Endothelial cell of umbilical vein (primary cell): ENCODE data around the gene GUCY1B1. TPM values are rescaled to one million over a fixed set of nuclear protein-coding genes. Genes with fewer than 3 reads are reported as not detected.

Source experiments
- BruUV-seq: library from RNA; stranded (reverse); fragments of 400-500 nt; replicated peaks from 2 replicates; lab custom pipeline; 2021; lab: Mats Ljungman, UMichigan
- CTCF ChIA-PET: fragments of 300-600, 350-600 bp; sonication (Branson Sonifier 250); formaldehyde crosslinking; loops from one replicate; lab custom pipeline; 2021; ENCODE audit warnings: antibody characterized with exemption, inconsistent platforms; lab: Charles Lee
- POLR2A ChIA-PET: fragments of 300-600, 350-600 bp; sonication (Branson Sonifier 250); formaldehyde crosslinking; loops from one replicate; lab custom pipeline; 2021; ENCODE audit warnings: antibody characterized with exemption, inconsistent platforms; lab: Charles Lee
- DNase-seq: peaks from one replicate; pipeline ENCODE4 v3.0.0-alpha.2; 2011; ENCODE audit warnings: low read depth, low spot score
- FAIRE-seq: peaks from 2 replicates; lab custom pipeline; 2011; peaks lifted over from hg19 to GRCh38; lab: Jason Lieb, UNC
- H2AFZ ChIP-seq: 2 replicates; pipeline ENCODE4 v1.6.0; 2012; ENCODE audit warnings: low read depth, low read length, control low read depth, inconsistent platforms
- H3K27ac ChIP-seq: 2 replicates; pipeline ENCODE4 v1.5.1; 2011; ENCODE audit warnings: low read depth, mild to moderate bottlenecking, control low read depth, low read length, moderate library complexity; ENCODE audit not compliant: insufficient read depth
- H3K27me3 ChIP-seq, 2 experiments: 2 replicates each; pipeline versions ENCODE4 v1.6.0 to v1.6.1; 2011; ENCODE audit warnings: low read length in 2 of 2, mixed read lengths in 1 of 2; ENCODE audit not compliant: control insufficient read depth in 2 of 2, insufficient read depth in 2 of 2
- H3K36me3 ChIP-seq, 2 experiments: 2 replicates in 1 of 2; 3 replicates in 1 of 2; pipeline ENCODE4 v1.5.1; 2011; ENCODE audit warnings: low read length in 2 of 2, mild to moderate bottlenecking in 1 of 2, moderate library complexity in 1 of 2; ENCODE audit not compliant: control insufficient read depth in 2 of 2, insufficient read depth in 2 of 2; ENCODE audit errors: extremely low read depth in 1 of 2
- H3K4me1 ChIP-seq: 3 replicates; pipeline ENCODE4 v1.5.1; 2011; ENCODE audit warnings: mild to moderate bottlenecking, low read length; ENCODE audit not compliant: control insufficient read depth, insufficient read depth; ENCODE audit errors: extremely low read depth
- H3K4me2 ChIP-seq: 2 replicates; pipeline ENCODE4 v1.6.1; 2011; ENCODE audit warnings: low read length, control low read depth, mixed read lengths; ENCODE audit not compliant: insufficient read depth
- H3K4me3 ChIP-seq, 3 experiments: fragments of 200-600 bp in 1 of 3; sonication (generic), shearing (Covaris generic) in 1 of 3; replicated peaks in 1 of 3; 2 replicates each; pipeline ENCODE4 v1.5.1; 2011 to 2016; ENCODE audit warnings: control low read depth in 3 of 3, low read length in 3 of 3, mild to moderate bottlenecking in 2 of 3, inconsistent platforms in 1 of 3, low read depth in 1 of 3, moderate library complexity in 1 of 3; ENCODE audit not compliant: insufficient read depth in 1 of 3
- H3K79me2 ChIP-seq: 2 replicates; pipeline ENCODE4 v1.6.0; 2012; ENCODE audit warnings: low read length, inconsistent platforms; ENCODE audit not compliant: control insufficient read depth, insufficient read depth
- H3K9ac ChIP-seq: replicated peaks from 2 replicates; pipeline ENCODE3; 2011; ENCODE audit warnings: low read length, control low read depth; ENCODE audit not compliant: insufficient read depth; ENCODE audit errors: extremely low read depth
- H3K9me1 ChIP-seq: replicated peaks from 3 replicates; pipeline ENCODE4 v1.6.0; 2011; ENCODE audit warnings: mild to moderate bottlenecking, low read length; ENCODE audit not compliant: control insufficient read depth, insufficient read depth; ENCODE audit errors: extremely low read depth
- H3K9me3 ChIP-seq: replicated peaks from 2 replicates; pipeline ENCODE4 v1.5.1; 2012; ENCODE audit warnings: low read length, inconsistent platforms; ENCODE audit not compliant: control insufficient read depth, insufficient read depth
- H4K20me1 ChIP-seq: replicated peaks from 2 replicates; pipeline ENCODE3; 2011; ENCODE audit warnings: mild to moderate bottlenecking, low read length; ENCODE audit not compliant: control insufficient read depth, insufficient read depth; ENCODE audit errors: extremely low read depth
- EZH2 ChIP-seq: IDR thresholded peaks from 2 replicates; pipeline ENCODE4 v1.6.1; 2012; ENCODE audit warnings: borderline replicate concordance, low read depth, mild to moderate bottlenecking, moderate library complexity, low read length, inconsistent platforms; ENCODE audit not compliant: severe bottlenecking
- FOS ChIP-seq: IDR thresholded peaks from 2 replicates; pipeline ENCODE4 v1.6.1; 2011; ENCODE audit warnings: mild to moderate bottlenecking, low read length, moderate library complexity, borderline replicate concordance; ENCODE audit not compliant: insufficient read depth
- GATA2 ChIP-seq: IDR thresholded peaks from 2 replicates; pipeline ENCODE4 v1.7.0; 2011; ENCODE audit warnings: low read depth, mild to moderate bottlenecking, moderate library complexity, mixed read lengths, low read length; ENCODE audit not compliant: insufficient read length, insufficient read depth
- JUN ChIP-seq: IDR thresholded peaks from 2 replicates; pipeline ENCODE4 v1.6.1; 2011; ENCODE audit warnings: borderline replicate concordance, low read depth; ENCODE audit not compliant: insufficient read length, insufficient read depth
- MAX ChIP-seq: IDR thresholded peaks from 2 replicates; pipeline ENCODE4 v1.6.1; 2011; ENCODE audit not compliant: insufficient read depth, insufficient read length
- MYC ChIP-seq: IDR thresholded peaks from one replicate; pipeline ENCODE4 v1.6.1; 2011; ENCODE audit warnings: mild to moderate bottlenecking, low read depth, low read length
- POLR2A ChIP-seq: IDR thresholded peaks from 2 replicates; pipeline ENCODE4 v1.6.1; 2012; ENCODE audit warnings: low read depth, mild to moderate bottlenecking, control low read depth, low read length
- POLR2AphosphoS5 ChIP-seq: IDR thresholded peaks from 2 replicates; pipeline ENCODE4 v1.6.1; 2012; ENCODE audit warnings: low read depth, mild to moderate bottlenecking, control low read depth, low read length, moderate library complexity; ENCODE audit not compliant: insufficient read depth
- dilution Hi-C: fragments of 300-500 bp; cut with MboI; formaldehyde crosslinking; loops from one replicate; pipeline ENCODE4 v1.15.0; 2019; ENCODE audit warnings: low sequenced_read_pairs; ENCODE audit not compliant: extremely low pct_ligation_motif_present
- intact Hi-C: fragments of 100-400 bp; cut with micrococcal nuclease; formaldehyde crosslinking; loops from one replicate; pipeline ENCODE4 v1.10.0; 2022
- polyA plus RNA-seq, 4 experiments: library from polyadenylated mRNA; depleted of rRNA in 3 of 4; stranded (reverse) in 3 of 4; unstranded in 1 of 4; fragments of >200 nt; gene quantifications; 2 replicates each; pipeline versions ENCODE4 v1.2.1 to v1.2.3, GENCODE V29; 2011 to 2012; ENCODE audit warnings: missing spikeins in 1 of 4
- total RNA-seq: library from RNA; stranded (reverse); gene quantifications from 2 replicates; pipeline ENCODE4 v1.2.3, GENCODE V29; 2021
- TF ChIP-seq, protein P1 (sequence below), 2 donors: IDR thresholded peaks; 1 replicate in 1 of 2; 2 replicates in 1 of 2; pipeline ENCODE4 v1.5.1; 2011; ENCODE audit warnings: low read length in 2 of 2, mild to moderate bottlenecking in 2 of 2, moderate library complexity in 2 of 2, control low read depth in 1 of 2, inconsistent platforms in 1 of 2, low read depth in 1 of 2; ENCODE audit not compliant: insufficient read depth in 1 of 2; ENCODE audit errors: extremely low read depth in 1 of 2

The GUCY1B1 gene
- total and polyA plus RNA-seq, 2 donors (not counting 3 experiments of a cell fraction or from before 2014, with no cell fraction given), result 1.9 to 4.7 TPM

GRCh38 chr4:155799116-155799793 is 40.4 kb downstream of the GUCY1B1 start:
- no peaks in the 10 kb centered on the region for H3K9me3 ChIP-seq
- H3K9me1 ChIP-seq, result no peaks in the 10 kb centered on the region
- no peaks in the 10 kb centered on the region for H3K36me3 ChIP-seq
- H4K20me1 ChIP-seq, result no peaks in the 10 kb centered on the region
- no peak overlapping the region for H3K9ac ChIP-seq
- no peaks in the 10 kb centered on the region for H3K79me2 ChIP-seq
- H3K4me1 ChIP-seq, result no peaks in the 10 kb centered on the region
- CTCF ChIA-PET, result no interaction called here
- FAIRE-seq (no peak), DNase-seq (no peak)
- no peak overlapping the region for H2AFZ ChIP-seq
- no peak overlapping the region for H3K4me3 ChIP-seq
- H3K4me2 ChIP-seq, result no peak overlapping the region
- no peak for TF ChIP-seq JUN
- no TSS peak for BruUV-seq
- POLR2A ChIA-PET, result no interaction called here
- no peak overlapping the region for H3K27ac ChIP-seq
- dilution Hi-C loops (no loop called here), intact Hi-C loops (no loop called here)
- H3K27me3 ChIP-seq, result no peaks in the 10 kb centered on the region

DNA sequence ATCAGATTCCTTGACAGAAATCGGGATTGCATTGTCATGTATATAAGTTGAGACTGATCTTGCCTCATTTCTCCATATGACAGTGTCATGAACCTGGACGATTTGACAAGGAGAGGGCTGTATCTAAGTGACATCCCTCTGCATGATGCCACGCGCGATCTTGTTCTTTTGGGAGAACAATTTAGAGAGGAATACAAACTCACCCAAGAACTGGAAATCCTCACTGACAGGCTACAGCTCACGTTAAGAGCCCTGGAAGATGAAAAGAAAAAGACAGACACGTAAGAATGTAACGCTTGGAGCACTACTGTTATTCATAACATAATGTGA is 40.9 kb downstream of the GUCY1B1 start:
- Histone ChIP-seq H2AFZ (no peak overlapping the region), H3K36me3 (no peaks in the 10 kb centered on the region), H4K20me1 (no peaks in the 10 kb centered on the region), H3K4me3 (no peak overlapping the region), H3K9me1 (no peaks in the 10 kb centered on the region), H3K79me2 (no peaks in the 10 kb centered on the region), H3K27ac (no peak overlapping the region), H3K27me3 (no peaks in the 10 kb centered on the region), H3K4me1 (peaks cover under 1% of the 10 kb centered on the region), H3K4me2 (no peak overlapping the region), H3K9me3 (no peaks in the 10 kb centered on the region), H3K9ac (no peak overlapping the region)
- ChIA-PET CTCF (interaction anchor here (1.6 kb wide), 1 partner anchor 153 kb away, joined by 4 read pairs; no protein-coding TSS in a partner anchor), POLR2A (no interaction called here)
- BruUV-seq, result no TSS peak
- TF ChIP-seq MYC (no peak), EZH2 (no peak), POLR2A (no peak), GATA2 (no peak), POLR2AphosphoS5 (no peak), JUN (no peak), FOS (no peak), MAX (no peak)
- TF ChIP-seq, protein P1, sequence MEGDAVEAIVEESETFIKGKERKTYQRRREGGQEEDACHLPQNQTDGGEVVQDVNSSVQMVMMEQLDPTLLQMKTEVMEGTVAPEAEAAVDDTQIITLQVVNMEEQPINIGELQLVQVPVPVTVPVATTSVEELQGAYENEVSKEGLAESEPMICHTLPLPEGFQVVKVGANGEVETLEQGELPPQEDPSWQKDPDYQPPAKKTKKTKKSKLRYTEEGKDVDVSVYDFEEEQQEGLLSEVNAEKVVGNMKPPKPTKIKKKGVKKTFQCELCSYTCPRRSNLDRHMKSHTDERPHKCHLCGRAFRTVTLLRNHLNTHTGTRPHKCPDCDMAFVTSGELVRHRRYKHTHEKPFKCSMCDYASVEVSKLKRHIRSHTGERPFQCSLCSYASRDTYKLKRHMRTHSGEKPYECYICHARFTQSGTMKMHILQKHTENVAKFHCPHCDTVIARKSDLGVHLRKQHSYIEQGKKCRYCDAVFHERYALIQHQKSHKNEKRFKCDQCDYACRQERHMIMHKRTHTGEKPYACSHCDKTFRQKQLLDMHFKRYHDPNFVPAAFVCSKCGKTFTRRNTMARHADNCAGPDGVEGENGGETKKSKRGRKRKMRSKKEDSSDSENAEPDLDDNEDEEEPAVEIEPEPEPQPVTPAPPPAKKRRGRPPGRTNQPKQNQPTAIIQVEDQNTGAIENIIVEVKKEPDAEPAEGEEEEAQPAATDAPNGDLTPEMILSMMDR (IDR thresholded peaks at IDR 0.05; ENCODE audit: extremely low read depth in 1 of 2, insufficient read depth in 1 of 2, low read depth in 1 of 2, low read length in 2 of 2), result no peak
- dilution Hi-C loops (no loop called here), intact Hi-C loops (no loop called here)
- DNase-seq (no peak), FAIRE-seq (no peak)
